D721Med (cell line): ENCODE data around the gene CARD10.

Experiments
- DNase-seq: peaks from one replicate; pipeline ENCODE4 v3.0.0; 2011; ENCODE audit warnings: low spot score; ENCODE audit not compliant: insufficient read length
- FAIRE-seq: peaks from 2 replicates; lab custom pipeline; 2011; peaks lifted over from hg19 to GRCh38; lab: Jason Lieb, UNC
- CTCF ChIP-seq: IDR thresholded peaks from 2 replicates; pipeline ENCODE4 v1.5.1; 2012; ENCODE audit warnings: mild to moderate bottlenecking, control low read depth; ENCODE audit not compliant: insufficient read depth; ENCODE audit errors: missing control alignments

CARD10 gene

GRCh38 chr22:37564111-37564711, 45.0 kb upstream of the CARD10 start:
- FAIRE-seq (no peak), DNase-seq (no peak)
- no peak for TF ChIP-seq CTCF

GRCh38 chr22:37563153-37564081, 44.2 kb upstream of the CARD10 start:
- DNase-seq (no peak), FAIRE-seq (no peak)
- TF ChIP-seq CTCF: no peak

- FAIRE-seq: no peak
- no peak for TF ChIP-seq CTCF
- no peak for DNase-seq
These were observed 43.0 kb upstream of the CARD10 start for GRCh38 chr22:37562049-37562875.

GRCh38 chr22:37561212-37562048, 42.2 kb upstream of the CARD10 start:
- DNase-seq (peak; percentile 31), FAIRE-seq (no peak)
- TF ChIP-seq CTCF: peak; percentile 56

- DNase-seq (no peak), FAIRE-seq (no peak)
- no peak for TF ChIP-seq CTCF
These were observed 41.5 kb upstream of the CARD10 start for GRCh38 chr22:37560608-37561211.
